Keratinocyte (primary cell): ENCODE results near the gene ELK3.

Source experiments
- CTCF ChIP-seq, 3 experiments: IDR thresholded peaks in 1 of 3; conservative IDR thresholded peaks in 1 of 3; optimal IDR thresholded peaks in 1 of 3; 2 replicates in 2 of 3; 3 replicates in 1 of 3; pipeline versions ENCODE3 to v1.5.1; 2011; ENCODE audit warnings: low read length in 3 of 3, mild to moderate bottlenecking in 3 of 3, moderate library complexity in 2 of 3, control low read depth in 1 of 3, inconsistent platforms in 1 of 3; ENCODE audit not compliant: insufficient read depth in 2 of 3; ENCODE audit errors: extremely low read depth in 1 of 3
- EZH2 ChIP-seq: IDR thresholded peaks from one replicate; pipeline ENCODE4 v1.6.1; 2012; ENCODE audit warnings: inconsistent platforms, mild to moderate bottlenecking, low read length, moderate library complexity

- TF ChIP-seq CTCF (optimal IDR thresholded peaks at IDR 0.05 in 1 of 3, IDR thresholded peaks at IDR 0.05 in 1 of 3, conservative IDR thresholded peaks at IDR 0.05 in 1 of 3; ENCODE audit: extremely low read depth in 1 of 3, insufficient read depth in 2 of 3, low read length in 3 of 3) (no peak), EZH2 (no peak)
Observed at GRCh38 chr12:96167492-96167891, 26.7 kb upstream of the ELK3 start.
